Mucosa of descending colon (tissue), 3 donors: ENCODE data around the gene ESYT2. TPM values are rescaled to one million over a fixed set of nuclear protein-coding genes. Genes with fewer than 3 reads are reported as not detected.

ENCODE experiments used
- ATAC-seq: fragments of 200-7000 bp; cut with Tn5 transposase; one replicate; pipeline ENCODE4 v1.9.1; 2020; ENCODE audit warnings: mild to moderate bottlenecking, moderate library complexity
- DNase-seq, 3 donors: peaks; one replicate each; pipeline ENCODE4 v3.0.0-alpha.2; 2020
- H3K36me3 ChIP-seq: fragments of 200-600 bp; one replicate; pipeline ENCODE4 v1.8.0; 2021; ENCODE audit warnings: low read depth, mild to moderate bottlenecking
- H3K4me1 ChIP-seq: fragments of 200-600 bp; one replicate; pipeline ENCODE4 v1.8.0; 2021; ENCODE audit warnings: low read depth, mild to moderate bottlenecking
- H3K4me3 ChIP-seq: fragments of 200-600 bp; one replicate; pipeline ENCODE4 v1.8.0; 2021; ENCODE audit warnings: mild to moderate bottlenecking
- H3K9me3 ChIP-seq: fragments of 200-600 bp; one replicate; pipeline ENCODE4 v1.8.0; 2021; ENCODE audit warnings: mild to moderate bottlenecking
- intact Hi-C, 2 donors: fragments of 100-400 bp; cut with DNase I in 1 of 2; cut with micrococcal nuclease in 1 of 2; formaldehyde crosslinking; loops; one replicate each; pipeline versions ENCODE4 v1.11.0 to v1.11.1; 2022; cut with DNase I, micrococcal nuclease
- total RNA-seq, 3 donors: library from RNA; stranded (reverse); fragmentation: NEBNext Ultra II Directional in 2 of 3; extraction: Animal tissue kit (Norgen Biotek cat#: 25700) in 2 of 3; gene quantifications; one replicate each; pipeline versions ENCODE4 v1.2.1 to v1.2.4, GENCODE V29; 2021 to 2023
- TF ChIP-seq, protein P1 (sequence below): fragments of 200-600 bp; IDR thresholded peaks from one replicate; pipeline ENCODE4 v1.8.0; 2022; ENCODE audit warnings: antibody characterized with exemption, mild to moderate bottlenecking
- donor health status: DM: no; HTN: no; CAD: no; lungs with moderate emphysema.
- donor health status: DM: no; HTN: no; CAD: no.
- donor health status: DM: no; HTN: yes; CAD: no.

ESYT2 gene
- total RNA-seq, 3 donors from 2014 or later, result 66.8 to 89.3 (median 69.0) TPM

DNA sequence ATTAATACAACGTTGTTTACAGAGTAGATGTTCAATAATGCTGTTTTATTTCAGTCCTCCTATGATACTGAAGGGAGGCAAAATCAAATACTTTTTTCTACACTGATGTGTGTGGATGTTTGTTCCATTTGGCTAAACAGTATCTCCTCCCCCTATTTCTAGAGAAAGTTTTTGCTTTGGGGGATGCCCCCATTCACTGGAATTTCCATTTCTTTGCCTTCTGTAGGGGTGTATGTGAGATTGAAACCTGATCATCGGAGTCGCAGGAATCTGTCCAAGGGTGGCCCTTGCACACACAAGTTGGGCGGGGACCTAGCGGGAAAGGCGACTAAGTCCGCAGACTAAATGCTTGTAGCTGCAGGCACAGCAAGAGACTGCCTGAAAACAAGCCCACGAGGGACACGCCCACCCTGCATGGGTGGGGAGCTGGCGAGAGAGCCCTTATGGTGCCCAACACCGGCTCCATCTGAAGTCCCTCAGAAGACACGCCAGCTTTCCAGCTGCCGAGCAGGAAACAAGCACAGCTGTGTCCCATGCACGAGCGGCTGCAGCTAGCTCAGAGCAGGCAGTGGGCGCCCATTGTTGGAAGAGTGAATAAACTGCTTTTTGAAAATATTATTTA is 58.0 kb downstream of the ESYT2 start:
- H3K36me3 ChIP-seq, result peaks cover 6% of the 10 kb centered on the region
- H3K4me3 ChIP-seq, result no peak overlapping the region
- DNase-seq, result no peak
- TF ChIP-seq, protein P1, sequence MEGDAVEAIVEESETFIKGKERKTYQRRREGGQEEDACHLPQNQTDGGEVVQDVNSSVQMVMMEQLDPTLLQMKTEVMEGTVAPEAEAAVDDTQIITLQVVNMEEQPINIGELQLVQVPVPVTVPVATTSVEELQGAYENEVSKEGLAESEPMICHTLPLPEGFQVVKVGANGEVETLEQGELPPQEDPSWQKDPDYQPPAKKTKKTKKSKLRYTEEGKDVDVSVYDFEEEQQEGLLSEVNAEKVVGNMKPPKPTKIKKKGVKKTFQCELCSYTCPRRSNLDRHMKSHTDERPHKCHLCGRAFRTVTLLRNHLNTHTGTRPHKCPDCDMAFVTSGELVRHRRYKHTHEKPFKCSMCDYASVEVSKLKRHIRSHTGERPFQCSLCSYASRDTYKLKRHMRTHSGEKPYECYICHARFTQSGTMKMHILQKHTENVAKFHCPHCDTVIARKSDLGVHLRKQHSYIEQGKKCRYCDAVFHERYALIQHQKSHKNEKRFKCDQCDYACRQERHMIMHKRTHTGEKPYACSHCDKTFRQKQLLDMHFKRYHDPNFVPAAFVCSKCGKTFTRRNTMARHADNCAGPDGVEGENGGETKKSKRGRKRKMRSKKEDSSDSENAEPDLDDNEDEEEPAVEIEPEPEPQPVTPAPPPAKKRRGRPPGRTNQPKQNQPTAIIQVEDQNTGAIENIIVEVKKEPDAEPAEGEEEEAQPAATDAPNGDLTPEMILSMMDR, result no peak
- peaks cover 6% of the 10 kb centered on the region for H3K4me1 ChIP-seq
- H3K9me3 ChIP-seq, result no peaks in the 10 kb centered on the region
- intact Hi-C loops, result no loop called here
- no peak for ATAC-seq

DNA sequence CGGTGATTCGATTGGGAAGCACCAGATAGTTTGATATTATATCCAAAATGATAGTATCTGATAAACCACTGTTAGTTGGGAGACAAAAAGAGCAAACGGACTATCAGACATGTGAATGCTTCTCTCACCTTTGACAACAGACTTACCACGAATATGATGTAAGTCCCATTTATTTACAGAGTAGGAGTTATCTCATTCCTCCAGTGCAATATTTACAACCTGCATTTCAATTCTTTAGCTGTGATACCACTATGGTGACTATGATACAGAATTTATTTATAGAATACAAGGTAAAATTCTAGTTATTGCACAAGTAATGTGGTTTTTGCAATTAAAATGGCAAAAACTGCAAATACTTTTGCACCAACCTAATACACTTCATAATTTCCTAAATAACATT is 61.6 kb downstream of the ESYT2 start:
- Histone ChIP-seq H3K9me3 (no peaks in the 10 kb centered on the region), H3K4me1 (no peaks in the 10 kb centered on the region), H3K36me3 (peaks cover 6% of the 10 kb centered on the region), H3K4me3 (no peak overlapping the region)
- ATAC-seq (no peak), DNase-seq (no peak)
- TF ChIP-seq, protein P1, result no peak
- intact Hi-C loops, result no loop called here

DNA sequence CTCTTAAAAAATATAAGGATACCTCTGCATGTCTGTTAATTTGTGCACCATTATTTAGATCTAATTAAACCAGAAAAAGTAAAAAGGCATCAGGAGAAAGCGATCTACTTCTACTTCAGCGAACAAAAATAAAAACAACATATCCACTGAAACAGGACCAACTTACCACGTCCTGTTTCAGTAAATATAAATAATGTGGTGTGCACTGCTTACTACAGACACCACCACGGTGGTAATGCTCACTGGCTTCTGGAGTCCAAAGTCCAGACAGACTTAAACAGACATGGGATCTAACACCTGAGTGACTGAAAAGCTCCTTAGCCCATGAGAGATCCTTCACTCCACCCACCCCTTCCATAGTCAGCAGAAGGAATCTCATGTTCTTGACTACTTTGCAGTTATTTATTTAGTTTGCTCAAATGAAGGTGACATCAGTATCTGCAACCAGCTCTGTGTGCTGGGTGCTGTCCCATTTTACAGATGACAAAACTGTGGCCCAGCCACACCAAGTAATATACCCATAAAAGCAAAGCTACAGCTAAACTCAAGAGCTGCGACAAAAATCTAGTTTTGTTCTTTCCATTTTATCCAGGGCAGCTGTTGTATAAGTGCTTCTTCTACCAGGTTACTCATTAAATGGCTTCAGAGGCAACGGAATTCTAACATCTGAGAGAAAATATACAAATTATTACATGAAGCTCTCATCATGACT is 62.6 kb downstream of the ESYT2 start:
- TF ChIP-seq, protein P1, result no peak
- Histone ChIP-seq H3K4me3 (no peak overlapping the region), H3K4me1 (no peaks in the 10 kb centered on the region), H3K36me3 (peaks cover 6% of the 10 kb centered on the region), H3K9me3 (no peaks in the 10 kb centered on the region)
- ATAC-seq (no peak), DNase-seq (no peak)
- intact Hi-C loops, result no loop called here

DNA sequence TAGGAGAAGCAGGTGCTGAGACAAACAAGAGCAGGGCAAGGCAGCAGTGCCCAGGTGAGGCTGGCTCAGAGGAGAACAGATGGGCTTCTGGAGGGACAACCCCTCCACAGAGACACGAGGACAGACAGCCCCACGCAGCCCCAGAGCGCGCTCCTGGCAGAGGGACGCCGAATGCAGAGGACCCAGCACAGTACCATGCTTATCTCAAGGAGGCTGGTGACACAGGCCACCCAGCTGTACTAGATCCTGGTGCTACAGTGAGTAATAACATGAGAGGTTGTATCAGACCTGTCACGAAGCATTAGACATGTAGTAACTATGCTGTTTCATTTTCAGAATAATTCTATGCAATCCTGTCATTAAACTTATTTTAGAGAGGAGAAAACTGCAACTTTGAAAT is 64.3 kb downstream of the ESYT2 start:
- intact Hi-C loops, result no loop called here
- Histone ChIP-seq H3K9me3 (no peaks in the 10 kb centered on the region), H3K4me3 (no peak overlapping the region), H3K36me3 (peaks cover 6% of the 10 kb centered on the region), H3K4me1 (no peaks in the 10 kb centered on the region)
- TF ChIP-seq, protein P1, result no peak
- DNase-seq, result no peak
- no peak for ATAC-seq

DNA sequence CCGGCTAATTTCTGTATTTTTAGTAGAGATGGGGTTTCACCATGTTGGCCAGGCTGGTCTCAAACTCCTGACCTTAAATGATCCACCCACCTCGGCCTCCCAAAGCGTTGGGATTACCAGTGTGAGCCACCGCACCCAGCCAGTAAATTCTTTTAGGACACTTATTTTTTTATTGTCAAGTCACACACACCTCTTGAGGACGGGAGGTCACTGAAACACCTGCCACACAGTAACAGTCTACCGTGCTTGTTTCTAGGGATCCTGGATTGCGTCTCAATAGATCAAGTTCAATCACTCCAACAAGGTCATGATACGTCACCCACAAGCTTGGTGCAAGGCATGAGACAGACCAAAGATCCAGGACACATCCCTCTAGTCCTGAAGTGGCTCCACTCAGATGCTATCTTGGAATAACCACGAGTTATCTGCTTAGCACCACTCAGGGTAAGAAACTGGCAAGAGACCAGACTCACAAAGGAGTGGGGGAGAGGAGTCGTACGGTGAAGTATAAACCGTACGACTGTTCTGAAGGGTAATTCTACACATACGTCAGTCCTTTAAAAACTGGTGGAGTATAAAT is 65.8 kb downstream of the ESYT2 start:
- peak in 2 of 3 donors; percentile 48 to 64 for DNase-seq
- TF ChIP-seq, protein P1, result no peak
- H3K36me3 ChIP-seq, result peaks cover 6% of the 10 kb centered on the region
- intact Hi-C loops, result no loop called here
- no peaks in the 10 kb centered on the region for H3K9me3 ChIP-seq
- H3K4me1 ChIP-seq, result no peaks in the 10 kb centered on the region
- peak; percentile 94 for ATAC-seq
- no peak overlapping the region for H3K4me3 ChIP-seq
